ENCODE data around the gene ETS1. TPM values are rescaled to one million over a fixed set of nuclear protein-coding genes. Genes with fewer than 3 reads are reported as not detected.
A peak's percentile ranks its signal among the peaks of the same experiment; 100 is the strongest.

Gene ETS1
- total RNA-seq, 2 experiments from 2014 or later, result 456 to 467 TPM

- peak overlapping the region; percentile 92 for H3K27ac Mint-ChIP-seq
- H3K9me3 Mint-ChIP-seq (ENCODE audit: insufficient read depth), result no peaks in the 10 kb centered on the region
Observed at GRCh38 chr11:128522055-128522942, 65.1 kb downstream of the ETS1 start.

GRCh38 chr11:128521682-128522054 lies 65.7 kb downstream of the ETS1 start:
- DNase-seq (peak; percentile 56), ATAC-seq (peak; percentile 3)
- Mint-ChIP-seq H3K36me3 (ENCODE audit: low read depth) (peaks cover 51% of the 10 kb centered on the region), H3K27ac (peak overlapping the region; percentile 92), H3K4me3 (peak overlapping the region; percentile 96), H3K9me3 (ENCODE audit: insufficient read depth) (no peaks in the 10 kb centered on the region), H3K27me3 (ENCODE audit: low read depth) (no peaks in the 10 kb centered on the region), H3K4me1 (ENCODE audit: low read depth) (peaks cover 39% of the 10 kb centered on the region)
- ChIA-PET CTCF (interaction anchor here (0.9 to 11.8 kb wide), 5 partner anchors 12 to 219 kb away, joined by 3 to 247 read pairs (median 53); no protein-coding TSS in a partner anchor), POLR2A (interaction anchor here (0.7 to 20.4 kb wide), 15 partner anchors 14 to 222 kb away, joined by 3 to 652 read pairs (median 7); no protein-coding TSS in a partner anchor)

More at GRCh38 chr11:128522055-128522942, 65.1 kb downstream of the ETS1 start:
- DNase-seq (peak; percentile 94), ATAC-seq (peak; percentile 78)
- Mint-ChIP-seq H3K36me3 (ENCODE audit: low read depth) (peaks cover 45% of the 10 kb centered on the region), H3K4me3 (peak overlapping the region; percentile 96), H3K4me1 (ENCODE audit: low read depth) (peaks cover 44% of the 10 kb centered on the region), H3K27me3 (ENCODE audit: low read depth) (no peaks in the 10 kb centered on the region)
- CTCF ChIA-PET, result interaction anchor here (0.9 to 11.8 kb wide), 21 partner anchors 12 to 365 kb away, joined by 3 to 247 read pairs (median 6); no protein-coding TSS in a partner anchor
- POLR2A ChIA-PET, result interaction anchor here (0.6 to 20.4 kb wide), 38 partner anchors 15 to 234 kb away, joined by 3 to 652 read pairs (median 6); partner anchors contain the start of gene FLI1

- Mint-ChIP-seq H3K9me3 (ENCODE audit: insufficient read depth) (no peaks in the 10 kb centered on the region), H3K27me3 (ENCODE audit: low read depth) (no peaks in the 10 kb centered on the region), H3K4me1 (ENCODE audit: low read depth) (peaks cover 34% of the 10 kb centered on the region), H3K27ac (peak overlapping the region; percentile 92), H3K4me3 (peak overlapping the region; percentile 96), H3K36me3 (ENCODE audit: low read depth) (peaks cover 57% of the 10 kb centered on the region)
- no peak for DNase-seq
- ChIA-PET CTCF (interaction anchor here (0.8 to 11.8 kb wide), 13 partner anchors 11 to 310 kb away, joined by 3 to 247 read pairs (median 19); no protein-coding TSS in a partner anchor), POLR2A (interaction anchor here (0.6 to 20.4 kb wide), 26 partner anchors 14 to 482 kb away, joined by 3 to 652 read pairs (median 6); partner anchors contain the start of gene FLI1)
- ATAC-seq, result no peak
Observed at GRCh38 chr11:128520888-128521681, 66.3 kb downstream of the ETS1 start.

- ChIA-PET POLR2A (interaction anchor here (0.6 to 20.4 kb wide), 26 partner anchors 13 to 481 kb away, joined by 3 to 652 read pairs (median 6); partner anchors contain the start of gene FLI1), CTCF (interaction anchor here (0.8 to 11.8 kb wide), 16 partner anchors 11 to 310 kb away, joined by 3 to 247 read pairs (median 9); no protein-coding TSS in a partner anchor)
- H3K27me3 Mint-ChIP-seq (ENCODE audit: low read depth), result no peaks in the 10 kb centered on the region
- no peak for DNase-seq
- H3K4me3 Mint-ChIP-seq, result peak overlapping the region; percentile 96
- no peak for ATAC-seq
- H3K9me3 Mint-ChIP-seq (ENCODE audit: insufficient read depth), result no peaks in the 10 kb centered on the region
- H3K4me1 Mint-ChIP-seq (ENCODE audit: low read depth), result peaks cover 32% of the 10 kb centered on the region
- H3K36me3 Mint-ChIP-seq (ENCODE audit: low read depth), result peaks cover 65% of the 10 kb centered on the region
- peak overlapping the region; percentile 92 for H3K27ac Mint-ChIP-seq
Observed at GRCh38 chr11:128520206-128520887, 67.0 kb downstream of the ETS1 start.

- ATAC-seq (no peak), DNase-seq (no peak)
- H3K27ac Mint-ChIP-seq, result peak overlapping the region; percentile 82
- ChIA-PET POLR2A (interaction anchor here (0.8 to 20.4 kb wide), 28 partner anchors 12 to 480 kb away, joined by 3 to 652 read pairs (median 8); no protein-coding TSS in a partner anchor), CTCF (interaction anchor here (0.8 to 11.8 kb wide), 20 partner anchors 10 to 362 kb away, joined by 3 to 247 read pairs (median 6); no protein-coding TSS in a partner anchor)
- peak overlapping the region; percentile 96 for H3K4me3 Mint-ChIP-seq
- no peaks in the 10 kb centered on the region for H3K27me3 Mint-ChIP-seq (ENCODE audit: low read depth)
- peaks cover 33% of the 10 kb centered on the region for H3K4me1 Mint-ChIP-seq (ENCODE audit: low read depth)
- H3K36me3 Mint-ChIP-seq (ENCODE audit: low read depth), result peaks cover 75% of the 10 kb centered on the region
- no peaks in the 10 kb centered on the region for H3K9me3 Mint-ChIP-seq (ENCODE audit: insufficient read depth)
Observed at GRCh38 chr11:128519338-128519737, 68.0 kb downstream of the ETS1 start.

GRCh38 chr11:128518493-128519207 lies 68.7 kb downstream of the ETS1 start:
- peak overlapping the region; percentile 82 for H3K27ac Mint-ChIP-seq
- POLR2A ChIA-PET, result interaction anchor here (0.8 to 23.0 kb wide), 27 partner anchors 2 to 347 kb away, joined by 3 to 652 read pairs (median 7); no protein-coding TSS in a partner anchor
- peaks cover 82% of the 10 kb centered on the region for H3K36me3 Mint-ChIP-seq (ENCODE audit: low read depth)
- H3K9me3 Mint-ChIP-seq (ENCODE audit: insufficient read depth), result no peaks in the 10 kb centered on the region
- DNase-seq, result no peak
- peaks cover 34% of the 10 kb centered on the region for H3K4me1 Mint-ChIP-seq (ENCODE audit: low read depth)
- CTCF ChIA-PET, result interaction anchor here (0.6 to 11.8 kb wide), 25 partner anchors 8 to 361 kb away, joined by 3 to 247 read pairs (median 6); no protein-coding TSS in a partner anchor
- H3K4me3 Mint-ChIP-seq, result peak overlapping the region; percentile 96
- no peaks in the 10 kb centered on the region for H3K27me3 Mint-ChIP-seq (ENCODE audit: low read depth)
- ATAC-seq, result no peak

- H3K4me3 Mint-ChIP-seq, result peak overlapping the region; percentile 96
- H3K36me3 Mint-ChIP-seq (ENCODE audit: low read depth), result peaks cover 92% of the 10 kb centered on the region
- peak overlapping the region; percentile 82 for H3K27ac Mint-ChIP-seq
- peaks cover 35% of the 10 kb centered on the region for H3K4me1 Mint-ChIP-seq (ENCODE audit: low read depth)
- ChIA-PET POLR2A (interaction anchor here (0.6 to 23.0 kb wide), 26 partner anchors 1 to 346 kb away, joined by 3 to 652 read pairs (median 7); no protein-coding TSS in a partner anchor), CTCF (interaction anchor here (0.6 to 11.8 kb wide), 21 partner anchors 8 to 360 kb away, joined by 3 to 247 read pairs (median 6); no protein-coding TSS in a partner anchor)
- H3K27me3 Mint-ChIP-seq (ENCODE audit: low read depth), result no peaks in the 10 kb centered on the region
- ATAC-seq (no peak), DNase-seq (no peak)
- no peaks in the 10 kb centered on the region for H3K9me3 Mint-ChIP-seq (ENCODE audit: insufficient read depth)
Observed at GRCh38 chr11:128517451-128518230, 69.7 kb downstream of the ETS1 start.

GRCh38 chr11:128516886-128517285 lies 70.5 kb downstream of the ETS1 start:
- Mint-ChIP-seq H3K4me1 (ENCODE audit: low read depth) (peaks cover 43% of the 10 kb centered on the region), H3K4me3 (peak overlapping the region; percentile 96), H3K27ac (peak overlapping the region; percentile 82), H3K27me3 (ENCODE audit: low read depth) (no peaks in the 10 kb centered on the region), H3K9me3 (ENCODE audit: insufficient read depth) (no peaks in the 10 kb centered on the region), H3K36me3 (ENCODE audit: low read depth) (peaks cover 99% of the 10 kb centered on the region)
- ATAC-seq (no peak), DNase-seq (no peak)
- CTCF ChIA-PET, result interaction anchor here (0.7 to 11.8 kb wide), 12 partner anchors 7 to 344 kb away, joined by 3 to 247 read pairs (median 16); no protein-coding TSS in a partner anchor
- POLR2A ChIA-PET, result interaction anchor here (0.6 to 23.0 kb wide), 18 partner anchors 0 to 227 kb away, joined by 3 to 652 read pairs (median 13); no protein-coding TSS in a partner anchor

Measured in activated CD8-positive, alpha-beta T cell treated with anti-CD3 and anti-CD28 coated beads, Interleukin-2, amount 10 ng/mL, durations not matched to agents 7 days and 5 days (primary cell).